GM21576 (cell line): ENCODE data around the gene GRIK2.

ENCODE experiments used
- ATAC-seq: cut with Tn5 transposase; IDR thresholded peaks from one replicate; pipeline ENCODE4 v1.9.1; 2021; ENCODE audit warnings: mild to moderate bottlenecking, moderate library complexity; ENCODE audit not compliant: unreplicated experiment

GRIK2 gene

GRCh38 chr6:102115911-102116310, 722.4 kb downstream of the GRIK2 start:
- ATAC-seq = no peak

DNA sequence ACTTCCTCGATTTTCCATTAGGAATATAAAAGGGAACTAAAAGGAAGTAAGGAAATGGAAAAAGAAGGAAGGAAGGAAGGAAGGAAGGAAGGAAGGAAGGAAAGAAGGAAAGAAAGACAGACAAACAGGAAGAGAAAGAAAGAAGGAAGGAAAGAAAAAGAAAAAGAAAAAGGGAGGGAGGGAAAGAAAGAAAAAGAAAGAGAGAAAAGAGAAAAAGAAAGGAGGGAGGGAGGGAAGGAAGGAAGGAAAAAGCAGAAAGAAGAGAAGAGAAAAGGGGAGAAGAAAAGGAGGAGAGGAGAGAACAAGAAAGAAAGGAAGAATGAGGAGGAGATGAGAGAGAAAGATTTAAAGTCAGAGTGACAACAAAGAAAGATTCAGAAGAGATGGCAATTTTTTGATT, 724.5 kb downstream of the GRIK2 start:
- no peak for ATAC-seq
